ENCODE results near the gene RTN4IP1. TPM values are rescaled to one million over a fixed set of nuclear protein-coding genes. Genes with fewer than 3 reads are reported as not detected.

The RTN4IP1 gene
- total and polyA plus RNA-seq, 8 donors: 1.5 to 3.7 (median 2.1) TPM

DNA sequence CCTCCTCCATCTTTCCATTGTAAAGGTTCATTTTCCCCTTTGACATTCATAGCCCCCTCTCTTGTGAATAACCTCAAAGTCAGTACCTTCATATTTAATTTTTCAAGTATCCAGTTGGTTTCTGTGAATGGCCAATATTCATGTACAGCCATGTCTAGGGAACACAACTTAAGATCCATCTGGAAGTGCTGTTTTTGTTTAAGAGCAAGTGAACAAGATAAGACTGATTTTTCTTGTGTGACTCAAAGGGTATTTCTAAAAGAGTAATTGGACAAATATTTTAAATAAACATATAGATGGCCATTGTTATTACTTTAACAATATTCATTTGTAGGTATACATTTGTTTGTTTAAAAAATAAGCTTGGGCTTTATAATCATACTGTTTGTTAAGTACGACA lies 92.9 kb downstream of the RTN4IP1 start:
- FAIRE-seq (no peak), DNase-seq (no peak), ATAC-seq (no peak)
- WGBS, 2 donors: 83 to 88% methylated on average over 1 of the region's 1 CpG
- no peaks in the 10 kb centered on the region for H3K27me3 ChIP-seq
- intact Hi-C loops (cut with DNase I): no loop called here
- H3K4me3 ChIP-seq: no peak overlapping the region
- no peaks in the 10 kb centered on the region for H3K9me3 ChIP-seq
- H3K4me1 ChIP-seq: no peaks in the 10 kb centered on the region
- H3K27ac ChIP-seq: no peak overlapping the region
- no peak for TF ChIP-seq CTCF (IDR thresholded peaks at IDR 0.05)
- H3K36me3 ChIP-seq: no peaks in the 10 kb centered on the region

GRCh38 chr6:106535012-106535411 lies 94.3 kb downstream of the RTN4IP1 start:
- intact Hi-C loops (cut with DNase I): no loop called here
- Histone ChIP-seq H3K27ac (no peak overlapping the region), H3K4me1 (no peaks in the 10 kb centered on the region), H3K4me3 (no peak overlapping the region), H3K27me3 (no peaks in the 10 kb centered on the region), H3K36me3 (no peaks in the 10 kb centered on the region), H3K9me3 (no peaks in the 10 kb centered on the region)
- ATAC-seq: no peak
- 81 to 94% methylated on average over 2 of the region's 2 CpGs for WGBS, 2 donors
- TF ChIP-seq CTCF (IDR thresholded peaks at IDR 0.05): no peak
- FAIRE-seq: no peak
- DNase-seq: no peak

GRCh38 chr6:106534564-106534982 lies 94.7 kb downstream of the RTN4IP1 start:
- Histone ChIP-seq H3K9me3 (no peaks in the 10 kb centered on the region), H3K4me1 (no peaks in the 10 kb centered on the region), H3K27me3 (no peaks in the 10 kb centered on the region), H3K4me3 (no peak overlapping the region), H3K27ac (no peak overlapping the region), H3K36me3 (no peaks in the 10 kb centered on the region)
- intact Hi-C loops (cut with DNase I): no loop called here
- TF ChIP-seq CTCF (IDR thresholded peaks at IDR 0.05): no peak
- ATAC-seq (no peak), DNase-seq (no peak), FAIRE-seq (no peak)
- 66 to 83% methylated on average over 2 of the region's 2 CpGs for WGBS, 2 donors

- no peak for ATAC-seq
- no peak overlapping the region for H3K27ac ChIP-seq
- DNase-seq: no peak
- H3K4me1 ChIP-seq: no peaks in the 10 kb centered on the region
- H3K9me3 ChIP-seq: no peaks in the 10 kb centered on the region
- no peak overlapping the region for H3K4me3 ChIP-seq
- intact Hi-C loops (cut with DNase I): no loop called here
- no peaks in the 10 kb centered on the region for H3K27me3 ChIP-seq
- no peak for FAIRE-seq
- H3K36me3 ChIP-seq: no peaks in the 10 kb centered on the region
- TF ChIP-seq CTCF (IDR thresholded peaks at IDR 0.05): no peak
- WGBS, 2 donors: 64 to 82% methylated on average over 1 of the region's 1 CpG
Measured at GRCh38 chr6:106534004-106534403, 95.3 kb downstream of the RTN4IP1 start.

DNA sequence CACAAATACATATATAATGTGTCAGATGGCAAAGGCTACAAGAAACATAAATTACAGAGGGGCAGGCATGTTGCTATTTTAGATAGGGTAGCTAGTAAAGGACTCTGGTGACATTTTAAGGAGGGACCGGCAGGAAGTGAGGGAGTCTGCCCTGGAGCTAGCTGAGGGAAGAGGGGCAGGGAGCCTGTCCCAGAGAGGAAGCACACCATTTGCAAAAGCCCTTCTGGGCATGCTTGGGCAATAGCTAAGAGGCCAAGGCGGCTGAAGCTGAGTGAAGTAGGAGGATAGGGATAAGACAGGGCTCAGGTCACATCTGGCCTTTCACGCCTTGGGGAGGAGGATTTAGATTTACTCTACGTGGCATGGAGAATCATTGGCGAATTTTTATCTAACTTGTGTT lies 96.2 kb downstream of the RTN4IP1 start:
- no peak for ATAC-seq
- DNase-seq: no peak
- H3K4me3 ChIP-seq: no peak overlapping the region
- TF ChIP-seq CTCF (IDR thresholded peaks at IDR 0.05): no peak
- no peaks in the 10 kb centered on the region for H3K27me3 ChIP-seq
- WGBS, 2 donors: 65 to 80% methylated on average over 5 of the region's 5 CpGs
- H3K27ac ChIP-seq: no peak overlapping the region
- H3K4me1 ChIP-seq: no peaks in the 10 kb centered on the region
- no peaks in the 10 kb centered on the region for H3K9me3 ChIP-seq
- intact Hi-C loops (cut with DNase I): no loop called here
- FAIRE-seq: no peak
- H3K36me3 ChIP-seq: no peaks in the 10 kb centered on the region

All from pancreas (tissue), 10 donors.